GM12892 (cell line): ENCODE measurements around the gene HS3ST2.

Source experiments
- POLR2A ChIP-seq: IDR thresholded peaks from 2 replicates; pipeline ENCODE4 v1.6.1; 2011; ENCODE audit warnings: low read depth, low read length, control low read depth
- POLR2AphosphoS5 ChIP-seq: IDR thresholded peaks from 2 replicates; pipeline ENCODE4 v1.6.1; 2011; ENCODE audit warnings: low read depth, low read length, control low read depth
- TAF1 ChIP-seq: IDR thresholded peaks from 2 replicates; pipeline ENCODE4 v1.6.1; 2011; ENCODE audit warnings: low read depth, mild to moderate bottlenecking, control low read depth, low read length, borderline replicate concordance

DNA sequence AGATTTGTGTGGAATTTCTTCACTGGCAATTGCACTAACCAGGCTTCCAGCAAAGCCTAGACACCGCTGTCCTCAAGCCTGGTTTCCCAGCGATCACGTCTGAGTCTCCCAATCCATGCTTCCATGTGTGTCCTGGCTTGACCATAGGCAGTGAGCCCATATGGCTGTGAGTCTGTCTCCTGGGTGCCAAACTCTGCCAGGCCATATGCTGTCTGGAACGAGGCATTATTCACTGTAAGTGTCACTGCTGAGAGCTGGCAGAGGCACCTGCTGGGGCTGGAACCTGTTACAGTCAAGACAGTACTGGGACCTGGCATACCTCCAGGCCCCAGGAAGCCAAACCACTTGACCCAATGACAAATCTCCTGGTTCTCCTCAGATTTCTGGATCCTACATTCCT lies 60.4 kb downstream of the HS3ST2 start:
- TF ChIP-seq POLR2AphosphoS5, result no peak
- TF ChIP-seq POLR2A, result no peak
- no peak for TF ChIP-seq TAF1
